COLO668 (cell line): ENCODE results near the gene NRG4.
"Not testable (repeated sequence)": the region's sequence is repeated elsewhere in the genome, so short reads cannot be mapped to it uniquely, and the experiment has no call there.

Source experiments
- DNase-seq: peaks from one replicate; lab custom pipeline; 2025; ENCODE audit not compliant: unreplicated experiment; lab: John Stamatoyannopoulos, UW

NRG4 gene

GRCh38 chr15:75994220-75994619 is 18.0 kb downstream of the NRG4 start:
- no peak for DNase-seq

GRCh38 chr15:75992897-75993296 is 19.3 kb downstream of the NRG4 start:
- DNase-seq, result no peak

GRCh38 chr15:75989875-75990274 is 22.3 kb downstream of the NRG4 start:
- DNase-seq, result no peak

- DNase-seq, result no peak
Observed at GRCh38 chr15:75989045-75989444, 23.2 kb downstream of the NRG4 start.

- no peak for DNase-seq
Observed at GRCh38 chr15:75985971-75986370, 26.3 kb downstream of the NRG4 start.

GRCh38 chr15:75984706-75985105 is 27.5 kb downstream of the NRG4 start:
- DNase-seq, result not testable (repeated sequence)

GRCh38 chr15:75982468-75982867 is 29.8 kb downstream of the NRG4 start:
- DNase-seq, result no peak

GRCh38 chr15:75981149-75981815 is 30.9 kb downstream of the NRG4 start:
- no peak for DNase-seq

GRCh38 chr15:75976766-75977165 is 35.5 kb downstream of the NRG4 start:
- DNase-seq, result not testable (repeated sequence)

GRCh38 chr15:75966073-75966472 is 46.2 kb downstream of the NRG4 start:
- DNase-seq, result no peak

- DNase-seq, result no peak
Observed at GRCh38 chr15:75961331-75961730, 50.9 kb downstream of the NRG4 start.

- no peak for DNase-seq
Observed at GRCh38 chr15:75955720-75956119, 56.5 kb downstream of the NRG4 start.

- DNase-seq, result no peak
Observed at GRCh38 chr15:75952525-75952924, 59.7 kb downstream of the NRG4 start.

- DNase-seq, result no peak
Observed at GRCh38 chr15:75948761-75949296, 63.4 kb downstream of the NRG4 start.

- no peak for DNase-seq
Observed at GRCh38 chr15:75947092-75947491, 65.1 kb downstream of the NRG4 start.

- no peak for DNase-seq
Observed at GRCh38 chr15:75945953-75946352, 66.3 kb downstream of the NRG4 start.

- DNase-seq, result no peak
Observed at GRCh38 chr15:75943713-75944215, 68.5 kb downstream of the NRG4 start.

GRCh38 chr15:75943246-75943645 is 69.0 kb downstream of the NRG4 start:
- DNase-seq, result no peak

- no peak for DNase-seq
Observed at GRCh38 chr15:75942464-75942863, 69.8 kb downstream of the NRG4 start.

GRCh38 chr15:75930866-75931265 is 81.4 kb downstream of the NRG4 start:
- DNase-seq, result no peak

GRCh38 chr15:75929799-75930565 is 82.2 kb downstream of the NRG4 start:
- no peak for DNase-seq
